Urinary bladder (tissue), 4 donors: ENCODE measurements around the gene KPNA1. TPM values are rescaled to one million over a fixed set of nuclear protein-coding genes. Genes with fewer than 3 reads are reported as not detected.

Experiments
- DNase-seq: peaks from one replicate; pipeline ENCODE4 v3.0.0-alpha.2; 2015; ENCODE audit errors: extremely low spot score
- H3K27ac ChIP-seq: one replicate; pipeline ENCODE4 v1.5.1; 2013; ENCODE audit warnings: low read depth, mild to moderate bottlenecking, moderate library complexity
- H3K36me3 ChIP-seq: one replicate; pipeline ENCODE4 v1.6.1; 2013; ENCODE audit warnings: mild to moderate bottlenecking, moderate library complexity; ENCODE audit not compliant: insufficient read depth
- H3K4me1 ChIP-seq: one replicate; pipeline ENCODE4 v1.6.1; 2013; ENCODE audit warnings: mild to moderate bottlenecking, moderate library complexity; ENCODE audit not compliant: insufficient read depth
- H3K4me3 ChIP-seq: one replicate; pipeline ENCODE4 v1.5.1; 2013; ENCODE audit warnings: low read depth, low read length
- WGBS: extraction: QIAGEN DNeasy Blood & Tissue Kit; methylation state at CpG from one replicate; pipeline ENCODE4 v1.1.7; 2013; 5-methylcytosine and 5-hydroxymethylcytosine counted together
- polyA plus RNA-seq: library from polyadenylated mRNA; stranded (reverse); fragments of 200-250 nt; gene quantifications from one replicate; pipeline ENCODE4 v1.2.3, GENCODE V29; 2013
- total RNA-seq: library from RNA; depleted of rRNA; stranded (reverse); fragments of >200 nt; gene quantifications from one replicate; pipeline ENCODE4 v1.2.3, GENCODE V29; 2014
- donor health status: healthy with polysubstance abuse.
- donor health status: healthy.

Gene KPNA1
- total and polyA plus RNA-seq, 2 donors = 22.5 to 38.0 TPM

DNA sequence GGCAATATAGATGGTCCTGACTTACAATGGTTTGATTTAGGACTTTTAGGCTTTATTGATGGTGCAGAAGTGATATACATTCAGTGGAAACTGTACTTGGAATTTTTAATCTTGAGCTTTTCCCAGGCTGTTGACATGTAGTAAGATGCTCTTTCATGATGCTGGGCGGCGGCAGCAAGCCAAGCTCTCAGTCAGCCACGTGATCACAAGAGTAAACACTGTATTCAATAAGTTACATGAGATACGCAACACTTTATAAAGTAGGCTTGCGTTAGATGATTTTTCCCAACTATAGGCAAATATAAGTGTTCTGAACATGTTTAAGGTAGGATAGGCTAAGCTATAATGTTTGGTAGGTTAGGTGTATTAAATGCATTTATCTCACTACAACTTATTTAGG is 31.4 kb upstream of the KPNA1 start:
- no peak overlapping the region for H3K4me3 ChIP-seq
- H3K4me1 ChIP-seq = no peaks in the 10 kb centered on the region
- no peak overlapping the region for H3K27ac ChIP-seq
- WGBS = 89% methylated on average over 5 of the region's 5 CpGs
- DNase-seq = no peak
- peaks cover 7% of the 10 kb centered on the region for H3K36me3 ChIP-seq

DNA sequence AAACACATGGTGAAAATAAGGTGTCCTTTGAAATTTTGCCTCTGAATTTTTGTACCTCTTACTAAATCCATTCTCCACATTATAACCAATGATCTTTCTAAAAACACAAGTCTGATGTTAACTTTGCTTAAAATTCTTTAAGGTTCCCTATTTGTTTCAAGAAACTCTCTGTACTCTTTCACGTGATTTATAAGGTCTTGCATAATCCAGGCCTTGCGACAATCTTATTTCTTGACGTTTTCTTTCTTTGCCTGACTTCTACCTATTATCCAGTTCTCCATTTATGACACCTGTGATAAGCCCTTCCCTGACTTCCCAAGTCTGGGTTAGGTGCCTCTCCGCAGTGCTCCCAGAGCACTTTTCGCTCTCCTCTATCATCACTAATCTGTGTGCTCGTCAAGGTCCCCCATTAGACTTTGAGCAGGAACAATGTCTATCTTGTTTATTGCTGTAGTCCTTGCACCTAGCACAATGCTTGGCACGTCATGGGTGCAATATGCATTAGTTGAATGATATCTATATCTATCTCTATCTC is 24.3 kb upstream of the KPNA1 start:
- H3K4me1 ChIP-seq = no peaks in the 10 kb centered on the region
- 87% methylated on average over 7 of the region's 7 CpGs for WGBS
- no peak overlapping the region for H3K27ac ChIP-seq
- no peaks in the 10 kb centered on the region for H3K36me3 ChIP-seq
- DNase-seq = no peak
- no peak overlapping the region for H3K4me3 ChIP-seq

DNA sequence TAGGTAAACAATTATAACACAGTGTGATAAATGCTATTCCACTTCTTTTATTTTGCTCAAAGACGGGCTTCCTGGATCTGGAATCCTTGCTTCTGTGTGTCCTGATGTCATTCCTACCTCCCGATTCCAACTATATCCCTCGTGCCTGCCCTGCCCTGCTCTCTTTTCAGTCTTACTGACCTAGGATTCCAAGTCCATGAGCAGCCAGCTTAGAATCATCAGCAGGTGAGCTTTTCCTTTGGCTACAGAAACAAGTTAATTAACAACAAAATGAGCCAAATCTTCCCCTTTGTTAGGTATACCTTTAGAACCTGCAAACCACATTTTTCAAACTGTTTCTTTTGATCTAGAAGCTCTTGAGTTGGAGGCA is 21.9 kb upstream of the KPNA1 start:
- H3K27ac ChIP-seq = no peak overlapping the region
- no peaks in the 10 kb centered on the region for H3K36me3 ChIP-seq
- no peak for DNase-seq
- H3K4me3 ChIP-seq = no peak overlapping the region
- WGBS = 53% methylated on average over 3 of the region's 3 CpGs
- no peaks in the 10 kb centered on the region for H3K4me1 ChIP-seq

DNA sequence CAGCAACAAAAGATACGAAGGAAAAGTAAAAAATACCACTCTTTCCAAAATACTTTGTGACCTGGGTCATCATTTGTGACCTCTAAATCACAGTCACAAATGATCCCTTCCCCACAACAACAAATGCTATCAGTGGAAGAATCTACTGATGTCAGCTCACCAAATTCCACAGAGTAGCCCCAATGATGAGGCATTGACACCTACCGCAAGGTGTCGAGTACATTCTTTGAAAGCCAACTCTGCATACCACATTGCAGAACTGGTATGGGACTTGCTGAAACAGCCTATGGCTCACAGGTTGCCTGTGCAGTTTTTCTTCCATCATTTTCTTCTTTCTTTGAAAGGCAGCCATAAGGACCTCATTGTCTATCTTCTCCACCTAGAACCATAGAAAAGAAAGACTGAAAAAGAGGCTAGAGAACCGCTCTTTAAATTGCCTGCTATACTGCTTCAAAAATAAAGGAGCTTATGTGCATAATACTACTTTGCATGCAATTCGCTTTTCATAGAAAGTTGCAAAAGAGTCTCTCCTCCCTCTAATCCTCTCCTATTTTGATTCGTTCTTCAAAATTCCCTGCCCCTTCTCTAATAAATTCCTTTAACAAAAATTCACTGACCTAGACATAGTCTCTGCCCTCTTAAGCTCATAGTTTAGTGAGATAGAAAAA is 21.4 kb upstream of the KPNA1 start:
- Histone ChIP-seq H3K4me1 (no peaks in the 10 kb centered on the region), H3K27ac (no peak overlapping the region), H3K36me3 (no peaks in the 10 kb centered on the region), H3K4me3 (no peak overlapping the region)
- DNase-seq = no peak
- 70% methylated on average over 6 of the region's 6 CpGs for WGBS

DNA sequence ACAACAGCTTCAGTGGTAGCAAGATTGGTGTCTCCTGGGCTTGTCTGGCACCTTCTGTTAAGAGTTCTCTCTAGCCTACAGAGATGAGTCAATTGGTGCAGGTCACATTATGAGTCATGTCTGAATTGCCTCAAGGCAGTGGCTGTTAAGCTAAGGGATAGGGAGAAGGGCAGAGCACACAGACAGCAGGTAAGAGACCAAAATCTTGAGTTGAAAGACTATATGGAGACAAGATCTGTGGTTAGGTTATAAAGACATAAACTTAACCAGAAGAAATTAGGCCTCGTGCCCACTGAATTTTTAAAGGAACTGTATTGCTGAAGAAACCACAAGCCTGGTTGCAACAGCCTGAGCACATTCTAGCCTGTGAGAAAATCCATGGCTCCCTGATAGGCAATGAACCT is 19.2 kb upstream of the KPNA1 start:
- 62% methylated on average over 1 of the region's 1 CpG for WGBS
- H3K4me3 ChIP-seq = no peak overlapping the region
- no peak for DNase-seq
- no peaks in the 10 kb centered on the region for H3K36me3 ChIP-seq
- H3K27ac ChIP-seq = no peak overlapping the region
- no peaks in the 10 kb centered on the region for H3K4me1 ChIP-seq

DNA sequence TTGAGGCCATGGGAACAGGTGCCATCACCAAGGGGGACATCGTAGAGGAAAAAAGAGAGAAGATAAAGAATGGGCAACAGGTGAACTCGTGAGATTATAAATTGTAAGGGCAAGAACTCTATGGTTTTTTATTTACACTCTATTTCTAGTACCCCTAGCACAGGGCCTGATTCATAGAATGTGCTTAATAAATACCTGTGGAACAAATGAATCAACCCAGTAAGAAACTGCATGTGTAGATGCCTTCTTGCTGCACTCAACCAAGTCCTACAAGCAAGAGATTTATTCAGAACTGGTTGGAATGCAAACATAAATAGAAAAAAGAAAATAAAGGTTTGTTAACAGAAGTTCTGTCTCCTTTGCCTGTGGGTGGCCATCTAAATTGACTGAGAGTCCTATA is 18.7 kb upstream of the KPNA1 start:
- WGBS = 86% methylated on average over 2 of the region's 2 CpGs
- Histone ChIP-seq H3K36me3 (peaks cover under 1% of the 10 kb centered on the region), H3K4me3 (no peak overlapping the region), H3K27ac (no peak overlapping the region), H3K4me1 (no peaks in the 10 kb centered on the region)
- no peak for DNase-seq

DNA sequence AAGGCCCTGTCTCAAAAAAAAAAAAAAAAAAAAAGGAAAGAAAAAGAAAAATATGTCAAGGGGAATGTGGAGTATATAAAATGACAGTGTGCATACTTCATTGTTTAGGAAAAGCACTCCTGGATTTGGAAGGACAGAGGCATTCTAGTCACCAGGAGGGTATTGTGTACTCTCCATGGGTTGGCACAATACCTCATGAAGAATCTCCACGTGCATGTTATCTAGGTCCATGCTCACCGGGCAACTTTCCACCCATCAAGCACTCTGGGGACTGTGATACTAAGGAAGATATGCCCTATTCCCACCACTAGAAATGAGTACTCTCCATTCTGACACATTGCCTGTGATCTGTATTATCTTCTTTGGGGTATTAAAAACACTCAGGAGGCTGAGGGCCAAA is 15.4 kb upstream of the KPNA1 start:
- Histone ChIP-seq H3K4me1 (no peaks in the 10 kb centered on the region), H3K27ac (no peak overlapping the region), H3K4me3 (no peak overlapping the region), H3K36me3 (peaks cover 6% of the 10 kb centered on the region)
- WGBS = 80% methylated on average over 2 of the region's 2 CpGs
- no peak for DNase-seq

DNA sequence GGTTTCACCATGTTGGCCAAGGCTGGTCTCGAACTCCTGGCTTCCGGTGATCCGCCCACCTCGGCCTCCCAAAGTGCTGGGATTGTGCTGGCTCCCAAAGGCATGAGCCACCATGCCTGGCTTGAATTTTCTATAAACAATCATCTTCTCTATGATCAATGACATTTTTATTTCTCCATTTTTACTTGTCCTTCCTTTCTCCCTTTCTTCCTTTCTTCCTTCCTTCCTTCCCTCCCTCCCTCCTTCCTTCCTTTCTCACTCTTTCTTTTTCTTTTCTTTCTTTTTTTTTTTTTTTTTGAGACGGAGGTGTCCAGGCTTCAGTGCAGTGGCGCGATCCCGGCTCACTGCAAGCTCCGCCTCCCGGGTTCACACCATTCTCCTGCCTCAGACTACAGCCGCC is 8.6 kb upstream of the KPNA1 start:
- no peak overlapping the region for H3K27ac ChIP-seq
- WGBS = 95% methylated on average over 11 of the region's 11 CpGs
- H3K4me3 ChIP-seq = no peak overlapping the region
- H3K4me1 ChIP-seq = no peaks in the 10 kb centered on the region
- peaks cover 4% of the 10 kb centered on the region for H3K36me3 ChIP-seq
- no peak for DNase-seq

DNA sequence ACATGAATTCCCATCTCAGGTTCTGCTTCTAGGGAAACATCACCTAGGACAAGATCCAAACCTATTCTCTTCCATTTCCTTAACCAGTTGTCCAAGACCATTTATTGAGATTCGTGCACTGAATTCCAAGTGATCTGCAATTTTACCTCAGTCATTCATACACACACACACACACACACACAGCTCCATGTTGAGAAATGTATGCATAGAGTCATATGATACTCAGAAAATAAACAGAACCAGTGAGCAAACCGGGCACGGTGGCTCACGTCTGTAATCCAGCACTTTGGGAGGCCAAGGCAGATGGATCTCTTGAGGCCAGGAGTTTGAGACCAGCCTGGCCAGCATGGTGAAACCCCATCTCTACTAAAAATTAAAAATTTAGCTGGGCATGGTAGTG is 6.1 kb upstream of the KPNA1 start:
- 84% methylated on average over 4 of the region's 4 CpGs for WGBS
- DNase-seq = no peak
- H3K36me3 ChIP-seq = no peaks in the 10 kb centered on the region
- no peaks in the 10 kb centered on the region for H3K4me1 ChIP-seq
- H3K4me3 ChIP-seq = no peak overlapping the region
- no peak overlapping the region for H3K27ac ChIP-seq

DNA sequence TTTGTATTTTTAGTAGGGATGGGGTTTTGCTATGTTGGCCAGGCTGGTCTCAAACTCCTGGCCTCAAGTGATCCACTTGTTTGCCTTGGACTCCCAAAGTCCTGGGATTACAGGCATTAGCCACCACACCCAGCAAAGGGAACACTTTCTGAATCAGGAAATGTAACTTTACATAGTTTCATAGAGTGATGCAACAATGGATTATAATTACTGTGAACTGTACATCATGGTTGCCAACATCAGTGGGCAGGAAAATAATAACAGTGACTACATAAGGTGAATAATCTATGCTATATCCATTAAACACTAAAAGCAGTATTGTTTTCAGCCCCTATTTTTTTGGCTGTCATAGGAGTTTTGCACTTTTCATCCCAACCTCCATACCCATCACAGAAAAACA is 5.0 kb upstream of the KPNA1 start:
- Histone ChIP-seq H3K4me1 (no peaks in the 10 kb centered on the region), H3K27ac (no peak overlapping the region), H3K36me3 (no peaks in the 10 kb centered on the region), H3K4me3 (no peak overlapping the region)
- no peak for DNase-seq

DNA sequence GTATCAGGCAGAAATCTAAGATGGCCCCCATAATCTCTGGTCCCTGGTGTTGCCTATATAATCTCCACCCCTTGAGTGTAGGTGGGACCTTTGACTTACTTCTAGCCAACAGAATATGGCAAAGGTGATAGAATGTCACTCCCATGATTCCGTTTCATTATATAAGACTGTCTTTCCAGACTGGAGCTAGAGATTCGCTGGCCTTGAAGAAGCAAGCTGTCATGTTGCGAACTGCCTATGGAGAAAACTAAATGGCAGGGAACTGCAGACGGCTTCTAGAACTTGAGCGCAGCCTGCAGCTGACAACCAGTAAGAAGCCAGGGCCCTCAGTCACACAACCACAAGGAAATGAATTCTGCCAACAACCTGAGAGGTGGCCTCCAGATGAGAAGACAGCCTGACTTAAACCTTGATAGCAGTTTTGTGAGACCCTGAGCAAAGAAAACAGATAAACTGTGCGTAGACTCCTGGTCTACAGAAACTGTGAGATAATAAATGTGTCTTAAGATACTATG is 2.2 kb upstream of the KPNA1 start:
- H3K4me3 ChIP-seq = no peak overlapping the region
- DNase-seq = no peak
- 89% methylated on average over 6 of the region's 6 CpGs for WGBS

DNA sequence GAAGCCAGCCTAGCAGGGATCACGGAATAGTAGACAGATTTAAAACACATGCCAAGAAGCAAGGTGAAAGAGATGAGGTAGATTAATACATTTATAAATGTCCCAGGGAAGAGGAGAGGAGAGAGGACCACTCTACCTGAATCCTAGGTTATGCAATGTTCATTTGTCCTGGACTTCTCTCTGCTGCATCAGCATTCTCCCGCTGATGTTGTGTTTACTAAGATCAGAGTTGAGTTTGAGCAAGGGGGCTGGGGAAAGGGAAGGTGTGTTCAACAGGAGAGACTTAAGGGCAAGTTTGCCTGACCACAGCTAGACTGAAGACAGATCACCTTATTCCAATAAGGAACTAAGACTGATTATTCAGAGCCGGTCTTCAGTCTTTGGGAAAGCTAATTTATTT is 1.1 kb upstream of the KPNA1 start:
- Histone ChIP-seq H3K4me3 (no peak overlapping the region), H3K4me1 (no peaks in the 10 kb centered on the region), H3K27ac (no peak overlapping the region), H3K36me3 (no peaks in the 10 kb centered on the region)
- 97% methylated on average over 3 of the region's 3 CpGs for WGBS
- DNase-seq = no peak

More for the DNA sequence above, 2.2 kb upstream of the KPNA1 start:
- Histone ChIP-seq H3K36me3 (no peaks in the 10 kb centered on the region), H3K27ac (no peak overlapping the region), H3K4me1 (no peaks in the 10 kb centered on the region)

DNA sequence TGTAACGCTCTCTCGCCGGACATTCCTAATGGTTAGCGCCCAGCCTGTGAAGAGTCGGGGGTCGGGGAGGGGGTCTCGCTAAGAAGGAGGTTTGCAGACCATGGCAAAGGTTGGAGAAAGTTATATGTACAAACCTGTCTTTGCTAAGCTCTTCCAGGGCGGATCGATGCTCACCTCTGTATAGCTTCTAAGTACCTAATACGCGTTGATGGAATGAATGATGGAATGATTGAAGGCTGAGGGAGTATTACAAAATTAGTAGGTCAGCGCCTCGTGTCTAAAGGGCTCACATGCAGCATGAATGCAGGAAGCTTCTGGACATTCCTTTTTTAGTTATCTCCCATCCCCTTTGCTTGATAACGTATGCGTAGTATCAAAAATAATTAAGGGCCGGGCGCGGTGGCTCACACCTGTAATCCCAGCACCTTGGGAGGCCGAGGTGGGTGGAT is 305 bp upstream of the KPNA1 start:
- Histone ChIP-seq H3K27ac (no peak overlapping the region), H3K4me3 (peak overlapping the region; percentile 82), H3K36me3 (no peaks in the 10 kb centered on the region), H3K4me1 (no peaks in the 10 kb centered on the region)
- 38% methylated on average over 19 of the region's 19 CpGs for WGBS
- DNase-seq = no peak

DNA sequence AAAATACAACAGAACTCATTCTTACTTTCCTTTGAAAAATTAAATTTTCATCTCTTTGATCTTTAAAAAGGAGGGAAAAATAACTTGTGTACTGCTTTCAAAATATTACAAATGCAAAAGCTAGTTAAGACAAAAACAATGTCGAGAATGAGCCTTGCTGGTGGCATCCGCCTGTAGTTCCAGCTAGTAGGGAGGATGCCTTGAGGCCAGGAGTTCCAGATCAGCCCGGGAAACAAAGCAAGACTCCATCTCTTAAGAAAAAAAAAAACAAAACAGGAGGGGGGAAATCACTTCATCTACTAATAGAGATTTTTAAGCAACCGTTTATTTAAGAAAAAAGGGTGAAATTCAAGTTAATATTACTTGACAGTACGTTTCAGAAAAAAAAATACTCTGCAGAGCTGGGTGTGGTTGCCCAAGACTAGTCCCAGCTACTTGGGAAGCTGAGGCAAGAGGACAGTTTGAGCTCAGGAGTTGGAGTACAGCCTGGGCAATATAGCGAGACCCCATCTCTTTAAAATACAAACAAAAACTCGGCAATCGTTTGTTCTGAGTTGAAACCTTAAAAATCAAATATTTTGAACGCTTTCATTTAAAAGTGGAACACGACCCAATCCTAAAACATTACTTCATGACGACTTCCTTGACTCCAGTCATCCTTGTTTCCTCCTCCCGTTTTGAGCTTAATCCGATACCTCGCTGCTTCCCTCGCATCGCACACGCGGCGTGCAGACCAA is 1.2 kb downstream of the KPNA1 start:
- Histone ChIP-seq H3K27ac (peak overlapping the region; percentile 96), H3K4me1 (no peaks in the 10 kb centered on the region), H3K4me3 (peak overlapping the region; percentile 82), H3K36me3 (no peaks in the 10 kb centered on the region)
- DNase-seq = no peak
- WGBS = 11% methylated on average over 19 of the region's 19 CpGs
